BE2C (cell line): ENCODE results near the gene FAF1.

Source experiments
- DNase-seq: peaks from one replicate; pipeline ENCODE4 v3.0.0-alpha.2; 2020
- H3K27me3 ChIP-seq: fragments of 250-450 bp; sonication (Bioruptor Pico); 2 replicates; pipeline ENCODE4 v1.5.1; 2020; ENCODE audit warnings: mild to moderate bottlenecking
- H3K36me3 ChIP-seq: fragments of 250-450 bp; sonication (Bioruptor Pico); 2 replicates; pipeline ENCODE4 v1.5.1; 2020; ENCODE audit warnings: mild to moderate bottlenecking
- H3K4me1 ChIP-seq: fragments of 250-450 bp; sonication (Bioruptor Pico); 2 replicates; pipeline ENCODE4 v1.5.1; 2020
- H3K4me3 ChIP-seq: 2 replicates; pipeline ENCODE4 v1.5.1; 2011; ENCODE audit warnings: low read depth, low read length
- H3K9me3 ChIP-seq: fragments of 250-450 bp; sonication (Bioruptor Pico); 2 replicates; pipeline ENCODE4 v1.5.1; 2020
- TF ChIP-seq, protein P1 (sequence below): IDR thresholded peaks from 2 replicates; pipeline ENCODE4 v1.5.1; 2012; ENCODE audit warnings: mild to moderate bottlenecking, low read depth, low read length

Gene FAF1

DNA sequence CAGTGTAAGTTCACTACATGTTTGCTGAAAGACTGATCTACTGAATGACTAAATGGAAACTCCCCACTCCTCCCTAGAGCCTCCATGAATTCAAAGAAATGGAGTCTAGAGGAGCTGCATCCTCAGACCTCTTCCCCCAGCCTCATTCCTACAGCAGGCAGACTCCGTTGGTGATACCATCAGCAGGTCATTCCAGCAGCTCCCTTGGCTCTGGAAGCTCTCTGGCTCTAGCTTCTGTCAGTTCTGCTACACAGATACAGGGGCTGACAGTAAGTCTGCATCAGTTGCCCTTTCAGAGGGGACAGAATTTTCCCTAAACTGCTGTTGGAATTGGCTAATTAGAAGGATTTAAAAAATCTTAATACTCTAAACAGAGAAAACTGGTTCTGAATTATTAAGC is 505.2 kb downstream of the FAF1 start:
- TF ChIP-seq, protein P1, sequence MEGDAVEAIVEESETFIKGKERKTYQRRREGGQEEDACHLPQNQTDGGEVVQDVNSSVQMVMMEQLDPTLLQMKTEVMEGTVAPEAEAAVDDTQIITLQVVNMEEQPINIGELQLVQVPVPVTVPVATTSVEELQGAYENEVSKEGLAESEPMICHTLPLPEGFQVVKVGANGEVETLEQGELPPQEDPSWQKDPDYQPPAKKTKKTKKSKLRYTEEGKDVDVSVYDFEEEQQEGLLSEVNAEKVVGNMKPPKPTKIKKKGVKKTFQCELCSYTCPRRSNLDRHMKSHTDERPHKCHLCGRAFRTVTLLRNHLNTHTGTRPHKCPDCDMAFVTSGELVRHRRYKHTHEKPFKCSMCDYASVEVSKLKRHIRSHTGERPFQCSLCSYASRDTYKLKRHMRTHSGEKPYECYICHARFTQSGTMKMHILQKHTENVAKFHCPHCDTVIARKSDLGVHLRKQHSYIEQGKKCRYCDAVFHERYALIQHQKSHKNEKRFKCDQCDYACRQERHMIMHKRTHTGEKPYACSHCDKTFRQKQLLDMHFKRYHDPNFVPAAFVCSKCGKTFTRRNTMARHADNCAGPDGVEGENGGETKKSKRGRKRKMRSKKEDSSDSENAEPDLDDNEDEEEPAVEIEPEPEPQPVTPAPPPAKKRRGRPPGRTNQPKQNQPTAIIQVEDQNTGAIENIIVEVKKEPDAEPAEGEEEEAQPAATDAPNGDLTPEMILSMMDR, result no peak
- DNase-seq, result peak; percentile 25
- Histone ChIP-seq H3K36me3 (no peaks in the 10 kb centered on the region), H3K4me1 (no peaks in the 10 kb centered on the region), H3K4me3 (no peak overlapping the region), H3K27me3 (no peaks in the 10 kb centered on the region), H3K9me3 (no peaks in the 10 kb centered on the region)

- Histone ChIP-seq H3K4me3 (no peak overlapping the region), H3K36me3 (no peaks in the 10 kb centered on the region), H3K4me1 (no peaks in the 10 kb centered on the region), H3K27me3 (no peaks in the 10 kb centered on the region), H3K9me3 (no peaks in the 10 kb centered on the region)
- no peak for DNase-seq
- TF ChIP-seq, protein P1, result no peak
These were observed 506.8 kb downstream of the FAF1 start for GRCh38 chr1:50453266-50453665.

DNA sequence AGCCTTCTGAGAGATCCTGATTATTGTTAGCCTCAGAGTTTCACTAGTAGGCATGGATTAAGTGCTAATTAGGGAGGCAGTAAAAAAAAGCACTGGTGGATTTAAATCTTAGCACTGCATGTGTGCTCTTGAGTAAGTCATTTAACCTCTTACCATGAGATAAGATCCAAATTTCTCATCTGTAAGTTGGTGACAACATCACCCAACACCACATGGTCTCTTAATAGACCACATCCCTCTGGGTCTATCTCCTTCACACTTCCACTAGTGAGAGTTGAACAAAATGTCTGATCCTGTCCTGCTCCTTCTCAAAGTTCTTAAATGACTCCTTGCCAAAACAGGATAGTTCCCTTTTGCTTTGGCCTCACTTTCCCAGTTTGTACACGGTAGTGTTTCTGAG is 507.4 kb downstream of the FAF1 start:
- Histone ChIP-seq H3K27me3 (no peaks in the 10 kb centered on the region), H3K36me3 (no peaks in the 10 kb centered on the region), H3K4me3 (no peak overlapping the region), H3K9me3 (no peaks in the 10 kb centered on the region), H3K4me1 (no peaks in the 10 kb centered on the region)
- TF ChIP-seq, protein P1, result no peak
- DNase-seq, result no peak

DNA sequence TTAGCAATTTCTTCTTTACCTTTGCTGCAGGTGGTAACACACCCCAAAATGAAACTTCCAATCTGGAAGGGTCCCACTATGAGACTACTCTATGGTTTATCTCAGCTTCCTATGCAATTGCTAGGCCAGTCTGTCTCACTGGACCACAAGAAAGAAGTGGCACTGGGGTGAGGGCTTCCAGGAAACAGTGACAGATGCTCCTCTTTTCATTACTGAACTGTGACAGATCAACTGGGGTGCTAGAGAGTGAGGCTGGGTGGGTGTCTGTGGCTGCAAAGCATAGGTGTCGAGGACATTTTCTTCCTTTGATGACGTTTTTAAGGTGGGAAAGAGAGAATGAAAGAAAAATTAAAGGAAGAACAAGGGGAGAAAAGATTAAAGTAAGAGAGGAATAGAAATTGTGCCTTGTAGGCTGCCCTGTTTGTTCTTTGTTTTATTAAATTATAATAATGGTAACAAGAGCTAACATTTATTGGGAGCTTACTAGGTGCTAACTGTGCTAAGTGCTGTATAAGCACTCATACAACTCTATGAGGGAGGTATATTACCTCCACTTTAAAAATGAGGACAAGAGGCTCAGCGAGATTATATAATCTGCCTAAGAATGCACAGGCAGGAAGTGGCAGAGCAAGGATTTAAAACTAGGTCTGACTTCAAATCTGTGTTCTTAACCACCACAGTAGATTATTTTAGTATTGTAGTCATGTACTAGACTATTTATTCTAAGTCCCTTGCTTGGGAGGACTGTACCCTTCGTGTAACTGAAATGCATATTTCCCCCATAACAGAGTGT is 509.0 kb downstream of the FAF1 start:
- Histone ChIP-seq H3K27me3 (no peaks in the 10 kb centered on the region), H3K4me1 (no peaks in the 10 kb centered on the region), H3K9me3 (no peaks in the 10 kb centered on the region), H3K36me3 (no peaks in the 10 kb centered on the region), H3K4me3 (no peak overlapping the region)
- no peak for DNase-seq
- TF ChIP-seq, protein P1, result no peak

DNA sequence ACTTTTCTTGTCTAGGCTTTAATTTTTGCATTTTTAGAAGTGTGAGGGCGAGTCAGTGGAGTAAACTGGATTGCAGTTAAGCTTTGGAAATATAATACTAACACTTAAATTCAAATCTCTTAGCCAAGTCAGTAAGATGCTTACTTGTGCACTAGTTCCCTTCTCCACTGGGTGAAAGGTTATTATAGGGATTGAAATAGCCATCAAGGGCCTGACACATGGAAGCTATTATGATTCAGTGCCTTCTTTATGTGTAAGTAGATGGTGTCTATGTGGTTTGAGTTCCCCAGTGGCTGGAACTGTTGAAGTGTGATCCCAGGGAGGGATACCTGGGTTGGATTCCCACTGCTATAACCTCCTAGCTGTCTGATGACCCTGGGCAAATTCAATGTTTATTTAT is 512.1 kb downstream of the FAF1 start:
- H3K4me1 ChIP-seq, result no peaks in the 10 kb centered on the region
- H3K36me3 ChIP-seq, result no peaks in the 10 kb centered on the region
- H3K9me3 ChIP-seq, result no peaks in the 10 kb centered on the region
- H3K27me3 ChIP-seq, result no peaks in the 10 kb centered on the region
- H3K4me3 ChIP-seq, result no peak overlapping the region
- no peak for DNase-seq
- TF ChIP-seq, protein P1, result no peak

DNA sequence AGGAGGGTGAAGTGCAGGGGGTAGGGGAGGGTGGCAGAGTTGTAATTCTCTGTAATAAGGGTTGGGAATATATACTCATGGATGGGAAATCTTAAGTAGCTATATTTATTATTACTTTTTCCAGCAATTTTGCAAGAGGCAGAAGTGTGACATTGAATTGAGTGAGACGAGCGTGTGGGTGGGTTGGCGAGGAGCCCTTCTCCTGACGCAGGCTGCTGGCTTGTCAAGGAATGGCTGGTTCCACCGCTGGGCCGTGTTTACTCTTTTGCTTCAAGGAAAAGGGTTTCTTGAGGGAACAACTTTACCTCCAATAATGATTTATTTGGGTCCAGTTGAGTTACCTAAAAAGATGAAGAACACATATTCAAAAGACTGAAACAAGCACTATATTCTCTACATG is 518.9 kb downstream of the FAF1 start:
- H3K36me3 ChIP-seq, result no peaks in the 10 kb centered on the region
- no peak for DNase-seq
- TF ChIP-seq, protein P1, result no peak
- H3K4me1 ChIP-seq, result no peaks in the 10 kb centered on the region
- no peaks in the 10 kb centered on the region for H3K27me3 ChIP-seq
- no peaks in the 10 kb centered on the region for H3K9me3 ChIP-seq
- H3K4me3 ChIP-seq, result no peak overlapping the region
